HG03097 (cell line): ENCODE measurements around the gene RBM44.

Experiments used
- ATAC-seq: cut with Tn5 transposase; IDR thresholded peaks from one replicate; pipeline ENCODE4 v1.9.1; 2021; ENCODE audit not compliant: unreplicated experiment, low FRiP score

Gene RBM44

DNA sequence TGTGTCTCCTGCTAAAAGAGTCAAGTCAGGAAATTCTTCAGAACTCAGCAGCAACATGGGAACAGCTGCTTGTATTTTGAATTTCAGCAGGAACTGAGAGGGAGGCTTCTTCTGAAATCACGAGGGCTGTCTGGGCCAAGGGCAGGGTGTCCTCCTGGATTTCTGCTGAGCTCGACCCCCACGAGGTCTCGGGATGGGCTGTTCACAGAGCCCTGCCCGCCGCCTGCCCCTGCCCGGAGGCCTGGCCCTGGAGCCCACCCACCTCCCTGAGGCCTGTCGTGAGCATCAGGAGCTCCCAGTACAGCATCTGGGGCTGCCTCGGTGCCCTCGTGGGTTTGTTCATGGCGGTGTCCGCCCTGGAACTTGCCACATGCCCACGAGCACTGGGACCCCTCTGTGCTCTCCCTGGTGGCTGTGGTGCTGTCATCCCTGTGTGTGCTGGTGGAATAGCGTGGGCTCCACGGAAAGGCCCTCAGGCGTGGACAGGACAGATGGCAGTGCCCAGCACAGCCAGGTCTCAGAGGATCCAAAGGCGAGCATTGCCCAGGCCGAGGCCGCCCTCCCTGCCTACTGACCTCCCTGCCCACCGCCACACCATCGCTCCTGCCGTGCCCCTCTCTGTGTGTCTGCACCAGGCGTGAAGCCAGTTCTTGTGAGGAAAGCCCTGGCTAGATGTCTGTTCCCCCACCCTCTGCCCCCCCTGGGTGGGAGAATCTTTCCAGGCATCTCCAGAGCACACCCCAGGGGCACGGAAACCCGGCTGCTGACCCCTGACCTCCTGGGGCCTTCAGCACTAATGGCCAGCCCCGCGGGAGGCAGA is 86.7 kb downstream of the RBM44 start:
- no peak for ATAC-seq

DNA sequence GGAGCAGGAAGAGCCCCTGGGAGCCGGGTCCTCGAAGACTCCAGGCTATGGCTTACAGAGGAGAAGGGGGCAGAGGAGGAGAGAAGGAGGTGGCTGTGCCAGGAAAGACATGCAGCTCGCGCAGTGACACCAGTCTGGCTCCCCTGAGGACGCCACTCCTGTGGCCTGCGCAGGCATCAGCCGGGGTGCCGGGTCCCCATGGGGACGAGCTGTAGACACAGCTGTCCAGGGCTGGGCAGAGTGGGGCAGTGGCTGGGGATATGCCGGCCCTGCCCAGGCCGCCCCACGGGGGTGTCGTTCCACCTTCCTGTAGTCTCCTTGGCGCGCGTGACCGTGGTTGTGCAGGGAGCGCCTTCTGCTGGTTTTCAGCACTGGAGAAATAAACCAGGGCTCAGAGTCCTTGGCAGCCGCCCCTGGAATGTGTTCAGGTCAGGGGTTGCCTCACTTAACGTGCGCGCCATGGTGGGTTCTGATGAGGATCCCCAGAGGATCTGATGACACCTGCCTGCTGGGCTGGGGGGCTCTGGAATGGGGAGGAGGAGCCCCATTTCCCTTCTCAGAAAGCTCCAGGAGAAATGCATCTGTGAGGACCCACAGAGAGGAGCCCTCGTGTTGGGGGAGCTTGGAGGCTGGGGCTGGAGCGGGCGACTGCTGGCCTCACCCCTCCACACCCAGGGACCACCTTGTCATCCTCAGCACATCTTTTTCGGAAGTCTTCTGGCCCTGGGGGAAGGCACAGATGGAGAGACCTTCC is 87.5 kb downstream of the RBM44 start:
- ATAC-seq = no peak

DNA sequence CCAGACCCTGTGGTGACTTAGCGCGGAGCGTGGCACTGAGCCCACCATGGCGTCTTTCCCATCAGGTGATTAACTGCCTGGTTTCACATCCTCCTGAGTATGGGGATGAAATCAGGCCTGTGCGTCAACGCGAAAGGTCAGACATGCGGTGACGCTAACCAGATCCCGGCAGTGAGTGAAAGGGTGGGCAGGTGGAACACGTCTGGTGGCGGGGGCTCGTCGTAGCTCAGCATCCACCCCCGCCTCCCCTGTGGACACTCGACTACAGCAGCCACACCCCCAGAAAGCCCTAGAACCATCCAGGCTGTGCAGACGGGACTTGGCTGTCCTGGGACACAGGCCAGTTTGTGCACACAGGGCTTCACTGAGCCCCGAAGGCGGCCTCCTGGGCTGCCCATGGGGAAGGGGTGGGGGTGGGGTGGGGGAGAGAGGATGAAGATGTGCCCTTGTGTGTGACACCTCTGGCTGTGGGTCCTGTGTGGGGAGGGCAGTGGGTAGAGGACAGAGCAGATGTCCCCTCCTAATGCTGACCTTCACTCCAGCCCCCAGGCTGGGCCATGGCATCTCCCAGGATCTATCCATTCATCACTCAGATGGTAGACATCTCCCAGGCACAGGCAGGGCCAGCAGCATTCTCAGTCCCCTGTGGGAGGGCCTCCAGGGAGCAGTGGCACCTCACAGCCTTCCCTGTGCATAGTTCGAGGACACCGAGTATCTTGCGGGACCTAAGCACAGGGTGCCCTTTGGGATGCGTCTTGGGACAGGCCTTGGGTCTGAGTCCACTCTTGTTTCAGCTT is 88.3 kb downstream of the RBM44 start:
- ATAC-seq = no peak

DNA sequence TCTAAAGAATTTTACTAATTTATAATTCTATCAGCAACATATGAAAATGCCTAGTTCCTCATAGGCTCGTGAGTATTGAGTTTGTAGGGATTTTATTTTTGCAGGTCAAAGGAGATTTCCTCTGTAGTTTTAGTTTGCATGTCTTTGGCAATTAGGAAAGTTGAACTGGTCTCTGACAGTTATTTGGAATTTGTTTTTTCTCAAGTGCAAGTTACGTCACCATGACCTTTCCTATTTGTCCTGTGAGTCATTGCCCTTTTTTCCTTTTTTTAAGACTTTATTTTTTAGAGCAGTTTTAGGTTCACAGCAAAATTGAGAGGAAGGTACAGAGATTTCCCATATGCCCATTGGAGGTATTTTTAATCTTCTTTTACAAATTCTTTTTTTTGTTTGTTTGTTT is 89.8 kb downstream of the RBM44 start:
- no peak for ATAC-seq

DNA sequence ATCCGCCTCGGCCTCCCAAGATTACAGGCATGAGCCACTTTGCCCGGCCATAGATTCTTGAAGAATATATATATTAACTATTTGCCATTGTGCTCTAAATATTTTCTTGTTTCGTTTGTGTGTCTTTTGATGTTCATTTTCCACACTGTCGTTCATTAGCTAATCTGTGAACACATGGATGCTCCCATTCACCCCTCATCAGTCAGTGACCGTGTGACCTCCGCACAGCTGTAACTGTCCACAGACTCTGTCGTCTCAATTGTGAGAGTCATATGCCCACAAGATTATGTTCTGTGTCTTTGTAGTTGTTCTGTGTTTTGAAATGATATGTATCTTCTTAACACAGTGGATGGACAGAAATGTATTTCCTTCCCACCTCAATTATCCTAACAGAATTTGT is 90.4 kb downstream of the RBM44 start:
- ATAC-seq = no peak

DNA sequence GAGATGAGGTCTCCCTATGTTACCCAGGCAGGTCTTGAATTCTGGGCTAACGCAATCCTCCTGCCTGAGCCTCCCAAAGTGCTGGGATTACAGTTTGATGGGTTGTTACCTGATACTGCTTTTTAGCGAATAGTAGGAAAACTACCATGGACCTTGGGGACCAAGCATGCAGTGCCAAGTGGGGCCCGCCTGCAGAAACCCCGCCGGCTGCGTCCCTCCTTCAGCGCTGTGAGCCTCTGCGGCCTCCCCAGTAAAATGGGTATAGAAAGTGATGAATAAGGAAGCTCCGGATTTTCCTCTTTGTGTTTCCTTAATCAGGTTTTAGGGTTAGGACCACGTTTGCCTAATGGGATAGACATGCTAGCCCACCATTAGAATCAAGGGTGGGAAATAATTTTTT is 91.2 kb downstream of the RBM44 start:
- no peak for ATAC-seq
